ENCODE results near the gene ALCAM. TPM values are rescaled to one million over a fixed set of nuclear protein-coding genes. Genes with fewer than 3 reads are reported as not detected.

The ALCAM gene
- total and polyA plus RNA-seq, 2 of the 8 experiments (the other 6 are each of a cell fraction or from before 2014, with no cell fraction given) = 10.8 to 33.0 TPM

GRCh38 chr3:105424412-105425152 lies 57.9 kb downstream of the ALCAM start (continued):
- TF ChIP-seq ATF3 (IDR thresholded peaks at IDR 0.05; ENCODE audit: insufficient read depth, low read depth, low read length) = no peak
- no peak for TF ChIP-seq TBP (IDR thresholded peaks at IDR 0.05; ENCODE audit: low read depth, low read length)
- no peak for TF ChIP-seq CBX5 (IDR thresholded peaks at IDR 0.05; ENCODE audit: low read depth, low read length)
- no peak for TF ChIP-seq POU5F1 (IDR thresholded peaks at IDR 0.05; ENCODE audit: low read depth, low read length)

Data from H1 (cell line).